Right lobe of liver (tissue), 6 donors: Measurements from ENCODE around the gene PRMT5. TPM values are rescaled to one million over a fixed set of nuclear protein-coding genes. Genes with fewer than 3 reads are reported as not detected.

Experiments used
- ATAC-seq, 4 donors: fragments of 200-7000 bp; cut with Tn5 transposase; one replicate each; pipeline ENCODE4 v1.9.1; 2020; ENCODE audit warnings: mild to moderate bottlenecking in 4 of 4, moderate library complexity in 4 of 4
- DNase-seq, 3 donors: peaks; one replicate each; pipeline ENCODE4 v3.0.0-alpha.2; 2020
- H3K27ac ChIP-seq, 3 donors: fragments of 200-600 bp; one replicate each; pipeline ENCODE4 v1.8.0; 2022
- H3K27me3 ChIP-seq, 2 donors: fragments of 200-600 bp; one replicate each; pipeline ENCODE4 v1.8.0; 2022
- H3K36me3 ChIP-seq, 4 donors: fragments of 200-600 bp; sonication (generic) in 1 of 4; one replicate each; pipeline versions ENCODE4 v1.5.1 to v1.8.0; 2017 to 2022; ENCODE audit warnings: control low read depth in 1 of 4
- H3K4me1 ChIP-seq, 4 donors: fragments of 200-600 bp; sonication (generic) in 1 of 4; one replicate each; pipeline versions ENCODE4 v1.5.1 to v1.8.0; 2017 to 2022; ENCODE audit warnings: control low read depth in 1 of 4
- H3K4me3 ChIP-seq, 3 donors: fragments of 200-600 bp; one replicate each; pipeline ENCODE4 v1.8.0; 2022
- H3K9me3 ChIP-seq, 4 donors: fragments of 200-600 bp; sonication (generic) in 1 of 4; one replicate each; pipeline versions ENCODE4 v1.5.1 to v1.8.0; 2017 to 2022; ENCODE audit warnings: control low read depth in 1 of 4
- POLR2A ChIP-seq: fragments of 450-650 bp; IDR thresholded peaks from one replicate; pipeline ENCODE4 v1.6.1; 2017; ENCODE audit warnings: antibody characterized with exemption, mild to moderate bottlenecking
- WGBS: methylation state at CpG from one replicate; pipeline ENCODE4 v1.1.6; 2018; ENCODE audit warnings: low coverage, low lambda C conversion rate; ENCODE audit not compliant: insufficient coverage; ENCODE audit errors: missing lambda C conversion rate; 5-methylcytosine and 5-hydroxymethylcytosine counted together
- intact Hi-C, 2 donors: fragments of 100-400 bp; cut with DNase I; formaldehyde crosslinking; loops; one replicate each; pipeline versions ENCODE4 v1.11.2 to v1.14.1; 2022
- total RNA-seq, 6 experiments: library from RNA; depleted of rRNA in 2 of 6; stranded (reverse); fragments of >200 nt in 2 of 6; fragmentation: NEBNext Ultra II Directional in 3 of 6; extraction: Animal tissue kit (Norgen Biotek cat#: 25700) in 3 of 6; gene quantifications; one replicate each; pipeline versions ENCODE4 v1.1.0 to v1.2.4, GENCODE V29; 2016 to 2023
- TF ChIP-seq, protein P1 (sequence below), 4 donors: fragments of 200-600 bp in 3 of 4; fragments of 450-650 bp in 1 of 4; IDR thresholded peaks; one replicate each; pipeline versions ENCODE4 v1.5.1 to v1.8.0; 2016 to 2022; ENCODE audit warnings: antibody characterized with exemption in 4 of 4, mild to moderate bottlenecking in 2 of 4
- donor health status: DM: no; HTN: yes; CAD: no.
- donor health status: DM: no; HTN: no; CAD: no.
- donor health status: DM: no; HTN: no; CAD: no.
- donor health status: DM: no; HTN: yes; CAD: no.
- donor health status: DM: no; HTN: yes; CAD: no.

The PRMT5 gene
- total RNA-seq, 6 experiments from 2014 or later = 22.5 to 32.1 (median 25.7) TPM

DNA sequence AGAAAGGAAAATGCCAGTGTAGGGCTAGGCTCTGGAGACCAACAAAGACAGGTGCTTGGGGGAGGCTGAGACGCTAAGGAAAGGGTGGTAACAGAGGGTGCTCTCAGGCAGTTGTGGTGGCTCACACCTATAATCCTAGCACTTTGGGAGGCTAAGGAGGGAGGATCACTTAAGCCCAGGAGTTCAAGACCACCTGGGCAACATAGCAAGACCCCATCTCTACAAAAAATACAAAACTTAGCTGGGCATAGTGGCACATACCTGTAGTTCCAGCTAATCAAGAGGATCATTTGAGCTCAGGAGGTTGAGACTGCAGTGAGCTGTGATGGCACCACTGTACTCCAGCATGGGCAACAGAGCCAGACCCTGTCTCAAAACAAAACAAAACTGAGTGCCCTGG, 33.8 kb downstream of the PRMT5 start:
- TF ChIP-seq, protein P1, sequence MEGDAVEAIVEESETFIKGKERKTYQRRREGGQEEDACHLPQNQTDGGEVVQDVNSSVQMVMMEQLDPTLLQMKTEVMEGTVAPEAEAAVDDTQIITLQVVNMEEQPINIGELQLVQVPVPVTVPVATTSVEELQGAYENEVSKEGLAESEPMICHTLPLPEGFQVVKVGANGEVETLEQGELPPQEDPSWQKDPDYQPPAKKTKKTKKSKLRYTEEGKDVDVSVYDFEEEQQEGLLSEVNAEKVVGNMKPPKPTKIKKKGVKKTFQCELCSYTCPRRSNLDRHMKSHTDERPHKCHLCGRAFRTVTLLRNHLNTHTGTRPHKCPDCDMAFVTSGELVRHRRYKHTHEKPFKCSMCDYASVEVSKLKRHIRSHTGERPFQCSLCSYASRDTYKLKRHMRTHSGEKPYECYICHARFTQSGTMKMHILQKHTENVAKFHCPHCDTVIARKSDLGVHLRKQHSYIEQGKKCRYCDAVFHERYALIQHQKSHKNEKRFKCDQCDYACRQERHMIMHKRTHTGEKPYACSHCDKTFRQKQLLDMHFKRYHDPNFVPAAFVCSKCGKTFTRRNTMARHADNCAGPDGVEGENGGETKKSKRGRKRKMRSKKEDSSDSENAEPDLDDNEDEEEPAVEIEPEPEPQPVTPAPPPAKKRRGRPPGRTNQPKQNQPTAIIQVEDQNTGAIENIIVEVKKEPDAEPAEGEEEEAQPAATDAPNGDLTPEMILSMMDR (IDR thresholded peaks at IDR 0.05) = no peak
- no peak for TF ChIP-seq POLR2A
- Histone ChIP-seq H3K36me3 (peaks cover 0 to 2% (median under 1%) of the 10 kb centered on the region in 4 donors), H3K27ac (no peak overlapping the region), H3K27me3 (no peaks in the 10 kb centered on the region), H3K4me3 (no peak overlapping the region), H3K4me1 (no peaks in the 10 kb centered on the region), H3K9me3 (no peaks in the 10 kb centered on the region)
- ATAC-seq (no peak), DNase-seq (no peak)
- intact Hi-C loops = no loop called here
- 100% methylated on average over 1 of the region's 1 CpG for WGBS

DNA sequence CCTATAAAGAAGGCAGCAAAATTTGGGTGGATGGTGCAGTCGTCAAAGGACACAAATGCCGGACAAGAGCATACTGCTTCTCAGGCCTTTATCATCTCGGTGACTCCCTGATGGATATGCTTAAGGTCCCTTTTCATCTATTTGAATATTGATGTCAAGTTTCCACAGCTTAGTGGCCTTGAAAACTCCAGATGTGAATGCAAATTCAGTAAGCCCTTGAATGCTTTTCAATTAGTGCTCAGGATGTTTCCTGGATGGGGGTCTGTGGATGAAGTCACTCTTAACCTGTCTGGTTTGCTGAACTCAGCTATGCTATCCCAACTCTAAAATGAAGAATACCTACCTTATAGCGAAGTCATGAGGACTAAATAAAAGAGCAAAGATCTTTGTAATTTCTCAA, 35.5 kb downstream of the PRMT5 start:
- 84% methylated on average over 4 of the region's 4 CpGs for WGBS
- Histone ChIP-seq H3K27me3 (no peaks in the 10 kb centered on the region), H3K27ac (no peak overlapping the region), H3K4me1 (no peaks in the 10 kb centered on the region), H3K4me3 (no peak overlapping the region), H3K36me3 (no peaks in the 10 kb centered on the region), H3K9me3 (no peaks in the 10 kb centered on the region)
- no peak for DNase-seq
- intact Hi-C loops = no loop called here
- TF ChIP-seq POLR2A = no peak
- TF ChIP-seq, protein P1 (IDR thresholded peaks at IDR 0.05) = no peak
- ATAC-seq = no peak

GRCh38 chr14:22892488-22892887, 36.7 kb downstream of the PRMT5 start:
- intact Hi-C loops = no loop called here
- 80% methylated on average over 1 of the region's 7 CpGs for WGBS

DNA sequence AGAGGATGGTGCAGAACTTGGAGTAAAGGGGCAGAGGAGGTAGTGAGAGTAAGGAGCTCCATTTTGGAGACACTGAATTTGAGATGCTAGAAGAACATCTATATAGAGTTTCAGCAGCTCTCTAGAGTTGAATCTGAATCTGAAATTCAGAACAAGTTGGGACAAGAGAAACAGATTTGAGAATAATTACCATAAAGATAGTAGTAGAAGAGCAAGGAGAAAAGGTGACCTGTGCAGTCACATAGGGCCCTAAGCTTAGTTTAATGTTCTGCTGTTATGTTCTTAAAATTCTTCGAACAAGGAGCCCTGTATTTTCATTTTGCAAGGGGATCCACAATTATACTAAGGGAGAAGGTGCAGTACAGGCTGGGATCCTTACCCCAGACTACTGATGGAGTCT, 38.8 kb downstream of the PRMT5 start:
- WGBS = 85% methylated on average over 1 of the region's 1 CpG
- H3K36me3 ChIP-seq = no peaks in the 10 kb centered on the region
- ATAC-seq (no peak), DNase-seq (no peak)
- H3K9me3 ChIP-seq = no peaks in the 10 kb centered on the region
- no peaks in the 10 kb centered on the region for H3K4me1 ChIP-seq
- no peak overlapping the region for H3K27ac ChIP-seq
- no peaks in the 10 kb centered on the region for H3K27me3 ChIP-seq
- no peak for TF ChIP-seq POLR2A
- TF ChIP-seq, protein P1 (IDR thresholded peaks at IDR 0.05) = no peak
- intact Hi-C loops = no loop called here
- H3K4me3 ChIP-seq = no peak overlapping the region

More at GRCh38 chr14:22892488-22892887, 36.7 kb downstream of the PRMT5 start:
- Histone ChIP-seq H3K9me3 (no peaks in the 10 kb centered on the region), H3K4me3 (no peak overlapping the region), H3K36me3 (no peaks in the 10 kb centered on the region), H3K27ac (no peak overlapping the region), H3K27me3 (no peaks in the 10 kb centered on the region), H3K4me1 (no peaks in the 10 kb centered on the region)
- TF ChIP-seq, protein P1 (IDR thresholded peaks at IDR 0.05) = no peak
- no peak for TF ChIP-seq POLR2A
- ATAC-seq (no peak), DNase-seq (no peak)

DNA sequence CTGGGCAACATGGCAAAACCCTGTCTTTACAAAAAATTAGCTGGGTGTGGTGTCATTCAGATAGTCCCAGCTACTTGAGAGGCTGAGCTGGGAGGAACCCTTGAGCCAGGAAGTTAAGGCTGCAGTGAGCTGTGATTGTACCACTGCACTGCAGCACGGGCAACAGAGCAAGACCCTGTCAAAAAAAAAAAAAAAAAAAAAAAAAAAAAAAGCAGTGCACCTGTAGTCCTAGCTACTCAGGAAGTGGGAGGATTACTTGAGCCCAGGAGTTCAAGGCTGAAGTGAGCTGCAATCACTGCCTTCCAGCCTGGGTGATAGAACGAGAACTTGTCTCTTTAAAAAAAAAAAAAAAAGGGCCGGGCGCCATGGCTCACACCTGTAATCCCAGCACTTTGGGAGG, 40.5 kb downstream of the PRMT5 start:
- no peak for ATAC-seq
- Histone ChIP-seq H3K27ac (no peak overlapping the region), H3K9me3 (no peaks in the 10 kb centered on the region), H3K27me3 (no peaks in the 10 kb centered on the region), H3K36me3 (no peaks in the 10 kb centered on the region), H3K4me3 (no peak overlapping the region), H3K4me1 (no peaks in the 10 kb centered on the region)
- DNase-seq = no peak
- 100% methylated on average over 1 of the region's 4 CpGs for WGBS
- intact Hi-C loops = no loop called here
- TF ChIP-seq POLR2A = no peak
- TF ChIP-seq, protein P1 (IDR thresholded peaks at IDR 0.05) = no peak
